Activated CD4-positive, alpha-beta T cell treated with anti-CD3 and anti-CD28 coated beads for 4 hours (primary cell): Measurements from ENCODE around the gene CAMK2B.

ENCODE experiments used
- DNase-seq, 2 donors: peaks; one replicate each; pipeline ENCODE4 v3.0.0-alpha.2; 2020

CAMK2B gene

DNA sequence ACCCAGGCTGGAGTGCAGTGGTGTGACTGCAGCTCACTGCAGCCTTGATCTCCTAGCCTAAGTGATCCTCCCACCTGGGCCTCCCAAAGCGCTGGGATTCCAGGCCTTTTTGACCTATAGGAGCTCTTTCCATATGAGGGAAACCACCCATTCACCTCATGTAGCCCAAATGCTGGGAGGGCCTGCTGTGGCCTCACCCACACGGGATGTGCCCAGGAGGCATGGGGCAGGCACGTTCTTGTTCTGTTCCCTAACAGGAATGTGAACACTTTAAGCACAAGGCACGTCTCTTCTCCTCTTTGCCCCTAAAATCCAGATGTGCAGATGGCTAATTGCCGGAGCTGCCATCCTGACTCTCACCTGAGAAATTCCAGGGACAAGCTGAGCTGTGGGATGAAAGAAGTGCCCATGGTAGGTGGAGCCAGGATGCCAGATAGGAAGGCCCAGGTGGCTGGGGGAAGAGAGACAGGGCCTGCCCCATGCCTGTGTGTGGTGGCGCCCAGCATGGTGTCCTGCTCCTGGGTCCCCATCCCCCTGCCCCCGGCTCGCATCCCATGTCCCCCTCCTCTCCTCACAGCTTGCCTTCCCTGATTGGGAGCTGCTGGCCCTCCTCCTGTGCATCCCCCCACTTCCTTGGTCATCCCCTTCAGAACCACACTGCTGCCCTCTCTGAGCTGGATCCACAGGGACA, 17.3 kb downstream of the CAMK2B start:
- DNase-seq = no peak

DNA sequence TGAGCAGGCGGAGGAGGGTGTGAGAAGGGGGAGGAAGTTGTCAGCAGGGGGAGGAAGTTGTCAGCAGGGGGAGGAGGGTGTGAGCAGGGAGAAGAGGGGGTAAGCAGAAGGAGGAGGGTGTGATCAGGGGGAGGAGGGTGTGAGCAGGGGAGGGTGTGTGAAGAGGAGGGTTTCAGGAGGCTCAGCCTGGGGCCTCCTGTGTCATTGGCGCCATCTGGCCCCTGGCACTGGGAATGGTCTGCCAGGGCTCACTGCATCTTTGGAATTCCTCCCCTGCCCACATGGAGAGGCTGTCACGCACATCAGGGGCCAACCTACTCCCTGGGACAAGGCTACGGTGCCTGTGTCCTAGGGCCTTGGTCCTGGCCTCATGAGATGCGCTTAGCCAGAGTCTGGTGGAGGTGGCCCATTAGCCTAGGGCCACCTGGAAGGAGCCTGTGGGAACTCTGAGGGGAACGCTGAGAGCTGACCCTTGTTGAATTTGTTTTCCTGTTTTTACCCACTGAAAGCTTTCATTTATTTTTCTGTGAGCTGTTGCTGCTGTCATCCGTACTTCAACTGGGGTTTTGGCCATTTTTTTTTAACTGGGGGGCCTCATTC, 18.0 kb downstream of the CAMK2B start:
- no peak for DNase-seq

DNA sequence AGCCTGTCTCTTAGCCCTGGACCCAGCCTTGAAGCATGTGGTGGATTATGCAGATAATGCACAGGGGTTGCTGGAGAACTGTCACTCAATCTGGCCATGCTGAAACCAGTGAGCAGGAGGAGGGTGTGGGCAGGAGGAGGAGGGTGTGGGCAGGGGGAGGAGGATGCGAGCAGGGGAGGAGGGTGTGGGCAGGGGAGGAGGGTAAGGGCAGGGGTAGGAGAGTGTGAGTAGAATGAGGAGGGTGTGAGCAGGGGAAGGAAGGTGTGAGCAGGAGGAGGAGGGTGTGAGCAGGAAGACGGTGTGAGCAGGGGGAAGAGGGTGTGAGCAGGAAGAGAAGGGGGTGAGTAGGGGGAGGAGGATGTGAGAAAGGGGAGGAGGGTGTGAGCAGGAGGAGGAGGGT, 18.8 kb downstream of the CAMK2B start:
- no peak for DNase-seq

DNA sequence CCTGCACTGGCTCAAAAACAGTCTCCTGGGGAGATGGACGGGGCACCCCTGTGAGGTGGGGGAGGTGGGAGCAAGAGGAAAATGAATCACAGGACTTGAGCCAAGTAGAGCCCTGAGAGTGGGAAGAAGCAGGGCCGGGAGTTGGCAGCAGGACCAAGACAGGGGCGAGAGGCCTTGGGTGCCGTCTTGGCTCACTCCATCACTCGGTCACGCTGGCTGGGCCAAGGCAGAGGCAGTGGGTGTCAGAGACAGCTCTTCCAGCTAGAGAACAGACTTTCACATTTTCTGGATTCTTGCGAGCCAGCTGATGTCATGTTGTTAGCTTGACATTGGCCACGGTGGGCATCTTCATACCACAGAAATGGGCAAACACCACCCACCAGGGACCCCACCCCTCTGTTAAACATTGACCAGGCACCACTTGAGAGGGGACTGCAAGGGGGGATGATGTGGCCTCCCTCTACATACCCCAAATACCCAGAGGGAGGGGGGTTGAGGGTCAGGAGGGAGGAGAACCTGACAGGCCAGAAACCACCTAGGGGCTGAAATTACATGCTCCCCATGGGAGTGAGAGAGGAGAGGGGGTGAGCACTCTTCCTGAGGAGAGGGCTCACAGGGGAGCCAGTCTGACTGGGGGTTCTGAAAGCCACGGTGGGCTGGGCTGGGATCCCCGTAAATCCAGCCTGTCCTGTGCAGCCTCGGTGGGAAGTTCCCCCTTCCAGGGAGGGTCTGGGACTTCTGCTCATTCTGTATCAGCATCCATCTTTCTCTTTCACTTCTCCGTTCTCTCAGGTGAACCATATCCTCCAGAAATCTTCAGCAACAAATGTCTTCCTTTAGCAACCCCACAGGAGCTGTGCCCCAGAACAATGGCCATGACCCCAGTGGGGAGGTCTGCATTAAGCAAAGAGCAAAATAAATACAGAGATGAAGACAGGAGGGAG, 19.6 kb downstream of the CAMK2B start:
- no peak for DNase-seq

DNA sequence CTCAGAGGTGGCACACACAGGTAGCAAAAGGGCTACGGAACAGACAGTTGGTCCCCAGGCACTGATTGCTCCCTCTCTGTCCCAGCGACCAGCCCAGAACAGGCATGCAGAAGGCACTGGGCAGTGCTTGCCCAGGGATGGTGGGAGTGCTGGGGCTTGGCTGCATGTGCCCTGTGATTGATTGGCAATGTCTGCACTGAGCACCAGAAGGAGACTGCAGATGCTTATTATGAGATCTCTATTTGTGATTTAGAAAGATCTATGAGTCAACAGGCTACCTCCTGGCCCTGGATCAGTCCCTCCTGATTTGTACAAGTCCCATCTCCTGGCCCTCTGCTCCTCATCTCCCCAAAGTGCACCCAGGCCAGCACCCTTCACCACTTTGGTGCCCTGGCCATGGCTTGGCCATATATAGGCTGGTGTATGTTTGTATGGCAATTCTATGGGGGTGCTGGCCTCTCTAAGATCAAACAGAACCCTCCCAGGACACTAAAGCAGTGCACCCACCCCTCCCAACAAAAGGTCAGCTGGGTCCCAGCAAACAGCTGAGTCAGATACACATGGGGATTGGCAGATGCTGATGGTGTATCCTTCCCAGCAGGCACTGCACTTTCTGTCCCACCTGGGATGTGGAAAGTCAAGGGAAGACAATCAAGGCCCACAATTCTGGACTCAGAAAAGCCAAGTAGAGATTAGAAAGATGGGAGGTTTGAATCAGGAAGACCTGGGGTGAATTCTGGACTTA, 30.9 kb downstream of the CAMK2B start:
- no peak for DNase-seq

DNA sequence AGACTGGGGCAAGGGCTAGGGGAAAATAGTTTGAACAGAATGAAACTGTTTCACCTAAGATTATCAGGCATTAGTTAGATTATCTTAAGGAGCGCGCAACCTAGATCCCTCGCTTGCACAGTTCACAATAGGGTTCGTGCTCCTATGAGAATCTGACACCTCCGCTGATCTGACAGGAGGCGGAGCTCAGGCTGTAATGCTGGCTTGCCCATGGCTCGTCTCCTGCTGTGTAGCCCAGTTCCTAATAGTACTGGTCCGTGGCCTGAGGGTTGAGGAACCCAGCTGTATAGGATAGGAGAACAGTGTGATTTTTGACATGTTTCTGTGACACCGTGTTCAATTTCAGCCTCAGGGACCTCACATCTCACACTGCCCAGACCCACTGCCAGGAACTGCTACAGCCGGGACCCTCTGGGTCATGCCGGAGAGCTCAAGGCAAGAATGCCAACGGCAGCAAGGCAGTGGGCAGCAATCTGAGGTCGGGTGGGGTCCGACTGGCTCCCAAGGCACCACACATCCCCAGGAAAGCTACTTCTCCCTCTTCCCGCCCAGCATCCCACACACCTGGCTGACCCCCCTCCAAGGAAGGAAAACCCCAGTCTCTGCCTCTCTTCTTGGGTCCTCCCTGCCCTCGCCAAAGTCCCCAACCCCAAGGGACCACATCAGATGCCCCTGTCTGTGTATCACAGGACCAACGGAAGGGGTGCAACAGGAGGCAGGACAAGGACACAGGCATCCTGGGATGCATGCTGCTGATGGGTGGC, 31.7 kb downstream of the CAMK2B start:
- no peak for DNase-seq

DNA sequence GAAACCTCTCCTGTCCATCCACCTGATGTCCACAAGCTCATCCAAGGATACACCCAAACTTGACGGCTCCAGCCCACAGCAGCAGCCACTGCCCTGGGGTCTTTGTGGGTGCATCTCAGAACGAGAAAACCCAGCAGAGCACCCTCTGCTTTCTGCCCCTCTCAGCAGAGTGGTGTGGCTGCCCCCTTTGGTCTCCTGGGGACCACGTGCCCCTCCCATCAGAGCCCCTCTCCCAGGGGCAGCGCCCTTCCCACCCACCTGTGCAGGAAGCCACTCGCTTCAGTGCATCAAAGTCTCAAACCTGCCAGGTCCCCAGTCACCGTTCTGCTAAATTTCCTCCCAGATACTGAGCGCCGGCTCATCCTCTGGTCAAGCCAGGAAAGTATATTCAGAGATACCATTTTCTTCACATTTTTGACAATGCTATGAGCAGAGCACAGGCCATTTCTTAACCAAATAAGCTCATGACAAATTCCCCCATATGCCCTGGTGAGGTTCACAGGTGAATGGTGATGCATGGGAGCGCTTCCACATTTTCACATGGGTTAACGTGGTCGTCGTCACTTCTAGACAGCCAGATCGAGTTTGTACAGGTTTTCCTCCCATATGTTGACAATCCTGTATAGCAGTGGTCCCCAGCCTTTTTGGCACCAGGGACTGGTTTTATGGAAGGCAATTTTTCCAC, 32.4 kb downstream of the CAMK2B start:
- no peak for DNase-seq

DNA sequence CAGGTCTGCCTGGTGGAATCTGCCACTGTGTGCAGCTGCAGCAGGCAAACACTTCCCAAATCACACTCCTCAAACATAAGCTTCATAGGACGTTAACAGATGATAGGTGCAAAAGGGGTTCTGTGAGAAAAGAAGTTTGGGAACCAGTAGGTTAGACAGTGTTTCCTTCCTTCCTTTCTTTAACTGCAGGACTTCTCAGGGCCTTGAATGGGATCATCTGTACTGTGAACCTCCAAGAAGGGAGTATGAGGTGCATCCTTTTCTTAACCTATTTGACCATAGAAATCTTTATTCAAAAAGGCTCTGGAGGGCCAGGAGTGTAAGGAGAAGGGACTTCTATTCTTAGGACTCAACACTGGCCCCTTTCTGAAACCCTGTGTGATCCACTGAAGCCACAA, 33.0 kb downstream of the CAMK2B start:
- no peak for DNase-seq

DNA sequence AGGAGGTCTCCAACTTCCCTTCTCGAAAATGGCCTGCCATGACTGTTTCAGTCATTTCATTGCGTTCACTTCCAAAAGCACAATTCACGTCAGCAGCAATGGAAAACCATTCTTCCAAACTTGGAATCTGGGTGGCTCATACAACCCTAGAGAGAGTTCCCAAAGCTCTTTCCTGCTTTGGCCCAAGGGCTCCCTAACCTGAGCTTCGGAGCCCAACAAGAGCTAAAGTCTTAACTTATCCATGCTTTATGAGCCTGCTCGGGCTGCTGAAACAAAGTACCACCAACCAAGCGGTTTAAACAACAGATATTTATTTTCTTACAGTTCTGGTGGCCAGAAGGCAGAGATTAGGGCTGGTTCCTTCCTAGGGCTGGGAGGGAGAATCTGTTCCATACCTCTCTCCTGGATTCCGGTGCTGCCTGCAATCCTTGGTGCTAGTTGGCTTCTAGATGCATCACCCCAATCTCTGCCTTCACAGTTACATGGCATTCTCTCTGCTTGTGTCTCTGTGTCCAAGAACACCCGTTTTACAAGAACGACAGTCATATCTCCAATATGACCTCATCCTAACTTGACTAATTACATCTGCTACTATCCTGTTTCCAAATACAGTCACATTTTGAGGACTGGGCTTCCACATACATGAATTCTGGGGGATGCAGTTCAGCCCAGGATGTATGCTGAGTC, 33.5 kb downstream of the CAMK2B start:
- DNase-seq = no peak

DNA sequence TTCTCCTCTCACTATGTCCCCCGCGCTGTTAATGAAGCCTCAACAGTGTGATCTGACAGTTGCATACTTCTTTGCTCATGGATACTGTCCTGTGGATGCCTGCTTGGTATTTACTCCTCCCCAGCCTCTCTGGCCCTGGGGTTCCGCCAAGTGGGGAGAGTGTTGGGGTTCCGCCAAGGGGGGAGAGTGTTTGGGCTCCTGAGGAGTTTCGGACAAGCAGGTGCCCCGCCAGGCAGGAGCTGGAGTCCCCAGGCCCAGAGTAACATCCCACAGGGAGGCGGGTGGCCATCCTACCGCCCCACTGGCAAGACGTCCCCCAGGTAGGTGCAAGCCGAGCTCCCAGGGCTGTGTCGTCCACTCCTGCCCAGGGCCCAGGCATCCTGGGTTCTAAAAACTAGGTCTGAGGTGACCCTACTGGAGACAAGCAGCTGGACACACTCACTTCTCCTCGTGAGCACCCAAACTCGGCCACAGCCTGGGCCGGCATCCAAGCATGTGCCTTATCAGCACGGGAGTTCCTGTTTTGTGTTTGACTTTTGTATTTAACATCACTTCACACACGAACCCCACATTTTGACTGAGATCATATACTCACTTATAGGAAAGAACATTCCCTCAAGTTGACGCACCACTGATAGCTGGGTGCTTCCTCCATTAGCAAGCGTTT, 34.2 kb downstream of the CAMK2B start:
- no peak for DNase-seq

DNA sequence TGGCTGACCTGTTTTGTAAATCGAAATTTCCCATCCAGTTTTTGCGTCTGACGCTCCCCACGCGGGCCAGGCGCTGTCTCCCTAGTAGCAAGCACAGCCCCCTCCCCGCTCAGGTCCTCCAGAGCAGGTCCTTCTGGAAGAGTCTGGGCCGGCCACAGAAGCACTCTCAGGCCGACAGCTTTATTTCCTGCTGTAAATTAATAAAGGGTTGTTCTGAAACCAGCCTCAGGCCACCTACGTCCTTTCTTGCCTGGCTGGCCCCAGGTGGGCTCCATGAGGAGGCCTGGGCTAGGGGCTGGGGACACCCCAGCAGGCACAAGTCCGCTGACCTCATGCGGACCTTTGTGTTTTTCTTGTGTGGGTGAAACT, 35.2 kb downstream of the CAMK2B start:
- no peak for DNase-seq

DNA sequence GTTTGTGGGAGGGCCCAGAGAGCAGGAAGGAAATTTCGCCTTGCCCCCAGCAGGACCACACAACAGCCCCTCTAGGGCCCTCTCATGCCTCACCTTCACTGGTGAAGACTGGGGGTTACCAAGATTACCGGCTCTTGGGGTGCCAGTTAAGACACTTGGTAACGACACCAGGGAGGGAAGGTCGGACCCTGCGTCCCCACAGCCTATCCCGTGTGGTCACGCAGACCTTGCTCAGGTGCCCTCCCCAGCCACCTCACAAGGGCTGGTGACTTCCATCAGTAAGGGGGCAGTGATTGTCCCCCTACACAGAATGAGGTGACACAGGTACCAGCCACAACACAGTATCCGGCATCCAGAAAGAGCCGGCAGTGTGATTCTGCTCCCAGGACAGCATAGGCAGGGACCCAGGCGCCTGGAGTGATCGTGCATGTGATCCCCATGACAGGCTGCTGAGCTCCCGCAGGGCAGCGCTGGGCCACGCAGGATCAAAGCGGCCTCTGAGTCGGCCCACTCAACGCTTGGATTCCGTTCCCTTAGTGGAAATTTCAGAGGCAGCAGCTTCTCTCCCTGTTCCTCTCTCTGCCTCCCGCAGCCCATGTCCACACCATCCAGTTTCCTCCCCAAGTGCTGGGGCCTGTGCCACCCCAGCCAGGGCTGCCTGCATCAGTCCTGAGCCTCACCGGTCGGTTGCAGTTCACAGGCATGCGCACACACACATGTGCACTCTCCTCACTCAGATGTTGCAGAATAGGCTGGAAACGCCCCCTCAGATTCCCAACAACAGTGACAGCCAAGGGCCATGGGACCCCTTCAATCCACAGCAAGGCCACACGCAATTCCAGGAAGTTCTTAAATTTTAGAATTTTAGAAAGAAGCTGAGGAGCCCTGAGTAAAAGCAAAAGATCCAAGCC, 35.8 kb downstream of the CAMK2B start:
- DNase-seq = no peak

DNA sequence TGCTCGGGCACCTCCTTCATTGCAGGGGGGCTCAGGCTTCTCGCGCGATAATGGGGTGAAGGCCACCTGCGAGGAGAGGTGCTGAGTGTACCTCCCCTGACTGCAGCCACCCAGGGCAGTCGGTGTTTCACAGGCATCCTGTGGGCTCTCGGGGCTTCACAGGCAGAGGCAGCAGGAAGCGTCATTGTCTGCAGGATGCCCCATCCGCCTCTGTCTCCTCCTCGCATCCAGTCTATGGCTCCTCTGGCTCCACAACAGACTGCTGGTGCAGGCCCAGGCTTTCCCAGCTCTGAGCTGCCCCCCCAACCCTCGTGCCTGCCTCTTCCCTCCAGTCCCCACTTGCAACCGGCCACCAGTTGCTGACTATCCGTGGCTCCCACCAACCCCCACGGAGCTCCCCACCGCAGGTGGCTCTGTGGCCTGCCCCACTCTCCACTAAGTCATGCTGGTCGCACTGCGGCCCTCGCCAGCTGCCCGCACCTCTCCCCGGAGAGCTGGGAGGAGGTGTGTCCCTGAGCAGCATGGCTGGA, 36.5 kb downstream of the CAMK2B start:
- DNase-seq = peak in 1 of 2 donors; percentile 0

DNA sequence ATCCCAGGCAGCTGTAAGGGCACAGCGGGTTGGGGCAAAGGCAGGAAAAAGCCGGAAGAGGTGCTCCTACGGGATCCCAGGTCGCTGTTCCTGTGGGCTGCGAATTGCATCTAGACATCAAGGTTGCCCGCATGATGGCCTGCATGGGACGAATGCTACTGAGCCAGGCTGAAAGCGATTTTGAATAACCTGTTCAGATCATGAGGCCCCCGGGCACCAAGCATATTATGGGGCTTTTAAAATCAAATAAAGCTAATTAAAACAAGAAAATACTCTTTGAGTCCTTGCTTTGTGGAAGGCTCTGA, 37.1 kb downstream of the CAMK2B start:
- DNase-seq = no peak

DNA sequence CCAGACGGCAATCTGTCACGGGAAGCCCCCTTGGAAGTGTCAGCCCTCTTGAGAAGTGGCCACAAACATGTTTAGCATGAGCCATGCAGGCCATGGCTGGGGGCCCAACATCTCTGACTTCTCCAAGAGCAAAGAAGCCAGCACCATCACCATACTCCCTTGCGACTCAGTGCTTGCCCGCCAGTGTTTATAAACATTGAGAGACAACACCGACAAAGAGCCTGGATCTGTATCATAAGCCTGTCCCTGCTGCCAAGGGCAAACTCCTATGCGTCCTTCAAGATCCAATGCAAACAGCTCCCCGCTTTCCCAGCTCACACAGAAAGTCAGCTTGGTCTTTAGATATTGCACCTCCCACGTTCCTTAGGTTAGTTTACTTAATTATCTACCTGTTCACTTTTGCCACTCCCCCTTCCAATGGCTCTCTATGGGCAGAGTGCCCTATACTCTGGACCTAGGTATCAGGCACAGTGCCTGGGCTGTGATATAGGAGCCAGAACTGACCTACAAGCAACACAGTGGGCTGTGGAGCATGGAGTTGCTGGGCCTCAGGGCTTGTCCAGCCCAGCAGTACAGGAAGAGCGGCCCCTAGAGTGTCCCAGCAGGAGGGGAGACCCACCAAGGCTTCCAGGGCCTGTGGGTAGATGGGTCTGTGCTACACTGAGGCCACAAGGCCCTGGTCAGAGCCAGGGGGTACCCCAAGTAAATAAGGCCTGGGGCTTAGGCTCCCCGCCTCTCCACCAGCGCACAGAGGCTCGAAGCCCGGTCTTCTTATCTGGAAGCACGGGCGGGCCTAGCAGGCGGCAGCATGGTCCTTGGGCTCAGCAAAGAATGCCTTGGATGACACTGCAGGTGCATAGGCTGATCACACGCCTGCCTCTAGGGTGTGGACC, 37.7 kb downstream of the CAMK2B start:
- peak in 1 of 2 donors; percentile 1 for DNase-seq

DNA sequence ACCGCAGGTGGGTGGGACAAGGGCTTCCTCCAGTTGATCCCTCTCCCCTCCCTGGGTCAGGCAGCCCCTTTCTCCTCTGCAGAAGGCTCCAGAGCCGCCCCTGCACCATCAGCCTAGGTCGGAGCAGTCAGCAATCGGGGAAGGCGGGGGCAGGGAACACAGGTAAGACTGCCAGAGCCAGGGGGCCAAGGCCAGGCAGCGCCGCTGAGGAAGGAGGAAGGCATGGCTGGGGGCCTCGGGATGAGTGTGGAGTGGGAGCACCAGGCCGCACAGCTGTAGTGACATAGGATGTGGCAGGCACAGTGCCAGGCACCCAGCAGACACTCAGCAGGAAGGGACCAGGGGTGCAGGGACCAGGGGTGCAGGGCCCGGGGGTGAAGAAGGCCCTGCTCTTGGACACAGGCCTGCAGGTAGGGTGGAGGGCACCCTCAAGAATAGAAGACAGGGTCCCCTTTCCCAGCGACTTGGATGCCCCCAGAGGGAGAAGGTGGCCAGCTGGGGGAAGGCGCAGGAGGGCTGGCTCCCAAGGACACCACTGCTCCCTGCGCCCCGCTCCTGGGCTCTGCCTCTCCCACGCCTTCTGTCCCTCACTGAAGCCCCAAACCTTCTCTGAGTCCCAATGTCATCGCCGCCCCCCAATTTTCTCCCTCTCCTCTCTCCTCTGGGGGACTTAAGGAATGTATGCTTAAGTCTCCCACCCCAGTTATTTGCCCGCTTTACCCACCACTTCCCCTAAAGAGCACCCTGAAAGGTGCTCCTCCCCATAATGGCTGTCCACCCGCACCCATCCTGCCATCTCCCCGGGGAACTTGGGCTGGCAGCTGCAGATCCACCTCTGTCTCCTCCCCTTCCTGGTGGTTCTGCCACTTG, 38.5 kb downstream of the CAMK2B start:
- DNase-seq = peak in 1 of 2 donors; percentile 0

DNA sequence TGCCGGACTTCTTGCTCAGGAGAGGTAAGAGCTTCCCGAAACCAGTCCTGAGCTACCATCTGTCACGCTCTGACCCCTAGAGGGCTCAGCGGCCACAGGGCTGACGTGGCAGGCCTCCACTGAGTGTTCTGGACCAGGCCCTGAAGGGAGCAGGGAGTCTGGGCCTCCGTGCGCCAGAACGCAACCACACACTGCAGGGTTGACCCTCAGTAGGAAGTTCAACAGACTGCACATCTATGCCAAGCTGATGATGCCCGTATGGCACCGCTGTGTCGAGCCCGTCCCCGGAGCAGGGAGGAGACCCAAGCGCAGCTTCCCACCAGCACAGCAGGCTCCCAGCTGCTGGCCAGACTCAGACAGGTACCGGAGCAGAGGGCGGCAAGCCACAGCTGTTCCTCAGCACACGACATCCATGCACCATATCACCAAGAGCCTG, 39.2 kb downstream of the CAMK2B start:
- no peak for DNase-seq
